ENCODE data around the gene CD109.

CD109 gene

DNA sequence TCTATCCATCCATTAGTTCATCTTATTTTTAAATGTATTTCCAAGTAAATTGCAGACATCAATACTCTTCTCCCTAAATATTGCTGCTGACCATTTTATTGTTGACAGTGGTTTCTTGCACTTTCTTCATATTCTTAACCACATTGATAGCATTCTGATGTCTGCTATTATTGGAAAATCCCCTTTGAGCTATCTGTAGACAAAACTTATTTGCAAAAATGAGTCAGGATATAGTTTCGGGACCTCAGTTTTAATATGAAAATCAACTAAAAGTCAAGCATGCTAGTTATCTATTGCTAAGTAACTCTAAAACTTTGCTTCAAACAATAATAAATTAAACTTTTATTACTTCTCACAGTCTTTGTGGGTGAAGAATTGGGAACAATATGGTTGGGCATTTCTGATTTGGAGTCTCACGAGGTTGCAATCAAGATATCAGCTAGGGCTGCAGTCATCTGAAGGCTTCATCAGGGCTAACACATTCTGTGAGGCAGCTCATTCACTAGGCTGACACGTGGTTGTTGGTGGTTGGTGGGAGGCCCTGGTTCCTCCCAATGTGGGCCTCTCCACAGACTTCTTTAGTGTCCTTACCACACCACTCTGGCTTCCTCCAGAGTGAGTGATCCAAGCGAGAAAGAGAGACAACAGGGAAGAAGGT lies 32.7 kb downstream of the CD109 start:
- no peak for DNase-seq

- DNase-seq, result no peak
Measured at GRCh38 chr6:73731285-73731684, 35.3 kb downstream of the CD109 start.

- peak; percentile 71 for DNase-seq
Measured at GRCh38 chr6:73732845-73733675, 37.1 kb downstream of the CD109 start.

DNA sequence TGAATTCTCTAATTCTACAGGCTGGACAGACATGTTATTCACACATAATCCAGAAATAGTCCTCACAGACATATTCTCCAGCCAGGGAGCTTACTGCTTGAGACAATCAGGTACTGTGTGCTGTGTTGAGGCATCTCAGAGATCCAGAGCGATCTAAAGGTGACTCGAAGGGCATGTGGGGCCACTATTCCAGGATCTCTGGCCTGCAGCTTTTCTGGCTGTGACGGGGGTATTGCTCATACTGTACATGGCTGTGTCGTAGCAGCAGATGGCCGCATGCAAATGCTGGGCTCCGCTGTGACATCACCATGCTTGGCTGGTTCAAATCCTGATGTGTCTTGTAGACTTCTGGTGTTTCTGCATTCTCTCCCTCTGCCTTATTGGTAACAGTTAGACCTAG lies 37.8 kb downstream of the CD109 start:
- no peak for DNase-seq

DNA sequence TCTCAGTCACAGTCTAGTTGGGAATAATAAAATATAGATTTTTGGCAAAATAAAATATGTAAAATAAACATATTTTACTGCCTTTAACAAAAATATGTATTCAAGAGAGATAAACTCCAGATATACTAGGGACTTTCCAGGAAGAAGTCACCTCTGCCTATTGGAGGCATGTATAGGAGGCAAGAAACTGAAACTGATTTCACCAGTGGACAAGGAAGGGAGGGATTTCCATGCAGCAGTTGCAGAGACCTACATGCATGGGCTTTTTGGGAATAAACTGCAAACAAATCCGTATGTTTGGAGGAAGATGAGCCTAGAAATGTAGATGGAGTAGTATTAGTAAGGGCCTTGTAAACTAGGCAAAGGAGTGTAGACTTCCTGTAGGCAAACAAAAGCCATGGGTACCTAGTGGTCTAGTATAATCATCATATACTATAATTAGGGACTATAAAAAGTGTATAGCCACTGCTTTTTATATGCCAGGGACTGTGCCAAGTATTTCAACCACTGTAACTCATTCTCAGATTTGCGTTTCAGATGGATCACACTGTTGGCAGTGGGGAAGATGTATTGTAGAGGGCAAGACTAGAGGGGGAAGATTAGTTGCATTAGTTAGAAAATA lies 38.9 kb downstream of the CD109 start:
- DNase-seq, result no peak

DNA sequence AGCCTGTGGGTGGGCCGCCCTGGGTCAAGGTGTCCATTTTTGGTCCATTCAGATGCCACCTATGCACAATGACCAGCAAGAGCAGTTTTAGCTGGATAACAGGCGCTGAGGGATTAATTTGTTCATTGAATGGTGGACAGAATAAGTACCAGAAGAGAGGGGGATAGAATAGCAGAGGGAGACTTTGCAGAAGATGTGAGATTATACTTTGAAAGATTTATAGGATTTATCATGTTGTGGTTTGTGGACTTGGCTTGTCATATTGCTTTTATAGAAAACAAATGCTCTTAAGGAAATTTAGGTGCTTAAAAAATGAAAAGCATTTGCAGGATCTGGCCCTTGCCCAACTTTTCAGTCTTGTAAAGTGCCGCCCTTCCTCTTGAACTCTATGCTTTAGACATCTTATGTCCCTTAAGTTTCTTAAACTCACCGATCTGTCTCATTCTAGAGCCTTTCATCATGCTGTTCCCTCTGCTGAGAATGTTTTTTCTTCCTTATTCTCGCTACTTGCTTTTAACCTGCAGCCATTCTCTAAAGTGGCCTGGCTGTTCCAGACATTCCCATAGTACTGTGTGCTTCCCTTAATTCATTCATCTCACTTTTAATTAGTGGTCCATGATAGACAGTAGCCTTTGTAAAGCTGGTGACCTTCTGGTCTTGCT lies 42.5 kb downstream of the CD109 start:
- DNase-seq, result no peak

DNA sequence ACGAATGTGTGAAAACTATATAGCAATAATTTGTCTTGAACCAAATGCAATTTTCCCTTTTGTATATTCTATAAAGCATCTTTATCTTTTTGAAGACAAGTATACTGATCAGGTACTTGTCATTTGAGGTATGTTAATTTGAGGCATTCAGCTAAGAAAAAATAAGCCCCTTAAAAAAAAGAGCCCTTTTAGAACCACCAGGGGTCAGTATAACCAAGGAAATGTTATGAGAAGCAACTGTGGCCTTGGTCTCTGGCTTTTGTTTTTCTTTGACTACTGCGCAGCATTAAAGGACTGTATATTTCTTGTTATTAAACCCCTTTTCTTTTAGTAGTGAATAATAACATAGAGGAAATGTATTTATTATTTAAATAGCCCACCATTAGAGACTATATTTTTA lies 43.1 kb downstream of the CD109 start:
- peak; percentile 71 for DNase-seq

DNA sequence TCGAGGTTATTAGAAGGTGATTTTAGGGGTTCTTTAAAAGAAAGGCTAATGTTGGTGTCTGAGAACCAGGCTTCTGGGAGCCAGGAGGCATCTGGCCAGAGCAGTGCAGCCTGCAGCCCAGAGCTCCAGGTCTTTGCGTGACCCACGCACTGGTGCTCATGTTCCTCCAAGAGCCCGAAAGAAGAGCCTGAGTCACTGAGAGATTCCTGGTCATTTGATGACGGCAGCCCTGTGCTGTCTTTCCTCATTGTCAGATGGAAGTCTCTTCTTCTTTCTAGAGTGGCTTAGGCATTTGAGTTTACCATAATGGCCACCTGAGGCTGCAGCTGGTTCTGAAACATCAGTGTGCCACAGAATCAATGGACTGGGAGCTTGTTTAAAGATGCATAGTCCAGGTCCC lies 46.4 kb downstream of the CD109 start:
- no peak for DNase-seq

GRCh38 chr6:73743081-73743480 lies 47.1 kb downstream of the CD109 start:
- DNase-seq, result no peak

DNA sequence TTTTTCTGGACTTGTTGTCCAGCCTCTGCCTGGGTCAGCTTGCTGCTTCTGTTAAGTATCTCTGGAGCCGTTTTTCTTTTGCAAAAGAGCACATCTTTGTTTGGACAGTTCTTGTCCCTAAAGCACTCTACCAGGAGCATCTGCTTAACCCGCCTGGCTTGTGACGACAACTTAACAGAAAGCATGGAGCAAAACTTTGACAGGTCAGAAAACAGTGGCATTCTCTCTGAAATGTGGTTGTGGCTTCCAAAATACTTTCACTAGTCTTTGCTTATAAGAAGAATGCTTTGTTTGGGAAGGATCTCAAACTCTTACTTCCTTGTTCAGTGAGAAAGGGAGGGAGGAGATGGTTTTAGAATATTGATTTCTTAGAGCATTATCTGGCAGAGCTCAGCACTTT lies 47.6 kb downstream of the CD109 start:
- DNase-seq, result no peak

DNA sequence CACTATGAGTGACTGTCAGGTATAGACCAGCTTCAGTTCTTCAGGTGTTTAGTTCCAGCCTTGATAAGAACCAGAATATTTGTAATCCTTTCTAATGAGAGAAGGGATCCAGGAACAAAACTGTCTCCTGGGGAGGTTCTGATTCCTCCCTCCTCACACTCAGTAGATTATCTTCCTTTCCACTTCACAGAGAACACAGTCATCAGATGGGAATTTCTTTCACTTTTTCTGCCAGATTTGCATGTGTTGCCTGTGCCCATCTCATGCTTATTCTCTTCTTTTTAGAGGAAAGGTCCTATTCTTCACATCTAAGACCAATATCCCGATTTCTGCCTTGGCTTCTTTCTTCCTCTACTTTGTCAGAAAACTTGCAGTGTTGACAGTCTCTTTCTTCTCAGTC lies 50.8 kb downstream of the CD109 start:
- DNase-seq, result no peak

GRCh38 chr6:73747289-73747688 lies 51.3 kb downstream of the CD109 start:
- peak; percentile 24 for DNase-seq

DNA sequence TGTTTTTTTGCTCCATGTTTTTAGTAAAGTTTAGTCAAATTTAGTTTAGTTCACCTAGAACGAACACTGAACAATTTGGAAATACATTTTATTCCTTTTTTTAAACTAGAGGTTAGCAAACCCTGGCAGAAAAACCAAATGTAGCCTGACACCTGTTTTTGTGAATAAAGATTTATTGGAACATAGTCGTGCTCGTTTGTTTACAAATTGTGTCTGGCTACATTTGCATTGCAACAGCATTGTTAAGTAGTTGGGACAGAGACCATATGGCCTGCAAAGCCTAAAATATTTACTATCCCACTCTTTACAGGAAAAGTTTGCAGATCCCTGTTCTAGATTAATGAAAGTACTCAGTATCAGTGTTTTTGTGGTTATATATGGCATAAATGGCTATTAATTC lies 56.9 kb downstream of the CD109 start:
- no peak for DNase-seq

GRCh38 chr6:73766040-73766439 lies 70.0 kb downstream of the CD109 start:
- no peak for DNase-seq

DNA sequence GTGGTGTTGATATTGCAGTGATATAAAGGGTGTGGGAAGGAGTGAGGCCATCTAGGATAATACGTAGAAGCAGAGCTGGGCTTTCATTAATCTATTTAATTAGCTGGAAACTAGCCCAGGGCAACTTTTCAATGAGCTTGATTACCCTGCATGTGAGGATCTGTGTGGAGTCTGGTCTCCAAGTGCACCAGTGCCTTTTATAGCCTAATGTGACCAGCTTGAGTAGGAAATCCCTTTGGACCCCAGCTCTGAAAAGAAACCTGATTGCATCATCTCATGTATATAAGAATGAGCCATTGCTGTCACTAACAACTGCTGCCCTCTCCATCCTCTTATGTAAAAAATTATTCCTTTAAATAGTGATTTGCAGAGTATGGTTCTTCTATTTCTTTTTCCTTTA lies 72.6 kb downstream of the CD109 start:
- DNase-seq, result no peak

GRCh38 chr6:73769976-73770375 lies 74.0 kb downstream of the CD109 start:
- DNase-seq, result no peak

DNA sequence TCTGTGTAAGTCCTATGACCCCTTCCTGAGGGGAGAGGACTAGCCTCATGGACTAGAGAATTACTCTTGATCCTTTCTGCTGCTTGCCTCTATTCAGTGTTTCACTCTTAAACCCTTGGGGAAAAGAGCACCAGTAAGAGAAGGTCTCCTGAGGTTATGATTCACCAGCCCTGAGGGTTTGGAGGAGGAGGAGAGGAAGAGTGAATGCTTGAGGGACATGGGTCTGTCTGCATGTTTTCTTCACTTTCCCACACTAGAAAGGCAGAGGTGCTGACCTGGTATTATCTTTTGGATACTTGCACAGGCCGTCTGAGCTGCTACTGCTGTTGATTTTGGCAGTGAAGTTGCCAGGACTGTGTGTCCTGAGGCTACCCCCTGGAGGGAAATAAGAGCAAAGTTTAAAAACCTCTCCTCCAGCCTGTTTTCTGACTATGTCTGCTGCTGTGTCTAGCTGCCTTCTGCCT lies 78.3 kb downstream of the CD109 start:
- DNase-seq, result no peak

GRCh38 chr6:73779943-73780342 lies 83.9 kb downstream of the CD109 start:
- no peak for DNase-seq

- DNase-seq, result no peak
Measured at GRCh38 chr6:73782911-73783310, 86.9 kb downstream of the CD109 start.

DNA sequence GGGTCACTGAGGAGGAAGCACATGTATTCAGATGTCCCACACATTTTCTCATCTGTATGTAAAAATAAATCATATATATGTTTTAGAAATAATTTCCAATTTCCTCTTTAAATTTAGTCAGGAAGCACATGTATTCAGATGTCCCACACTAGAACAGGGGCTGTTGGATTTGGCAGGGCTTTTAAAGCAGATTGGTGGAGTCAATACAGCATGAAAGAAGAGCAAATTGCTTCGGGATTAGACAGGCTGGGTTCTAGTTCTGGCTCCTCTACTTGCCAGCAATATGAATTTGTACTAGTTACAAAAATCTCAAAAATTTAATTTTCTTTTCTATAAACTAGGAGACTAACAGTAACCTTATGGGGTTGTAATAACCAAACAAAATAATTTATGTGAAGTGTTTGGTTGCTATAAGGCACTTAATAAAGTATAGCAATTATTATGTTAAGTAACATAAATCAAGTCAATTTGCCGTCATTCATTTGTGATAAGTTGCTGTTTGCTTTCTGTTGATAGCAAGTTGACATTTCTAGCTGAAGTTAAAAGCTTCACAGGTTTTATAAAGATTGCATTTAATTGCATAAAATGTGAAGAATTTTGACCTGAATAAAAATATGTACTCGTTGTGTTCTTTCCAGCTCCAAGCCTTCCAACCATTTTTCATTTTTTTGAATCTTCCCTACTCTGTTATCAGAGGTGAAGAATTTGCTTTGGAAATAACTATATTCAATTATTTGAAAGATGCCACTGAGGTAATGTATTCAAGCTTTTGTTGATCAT lies 88.9 kb downstream of the CD109 start:
- no peak for DNase-seq

- no peak for DNase-seq
Measured at GRCh38 chr6:73790574-73790973, 94.6 kb downstream of the CD109 start.

- DNase-seq, result no peak
Measured at GRCh38 chr6:73791336-73791735, 95.3 kb downstream of the CD109 start.

GRCh38 chr6:73792738-73793137 lies 96.7 kb downstream of the CD109 start:
- no peak for DNase-seq

Measured in CD4-positive, alpha-beta T cell treated with Interleukin-17A for 1 hour (primary cell).